GM19023 (cell line): ENCODE results near the gene SCAPER.

Experiments used
- ATAC-seq: cut with Tn5 transposase; IDR thresholded peaks from one replicate; pipeline ENCODE4 v1.9.1; 2021; ENCODE audit warnings: mild to moderate bottlenecking, moderate library complexity; ENCODE audit not compliant: unreplicated experiment

The SCAPER gene

GRCh38 chr15:76682259-76682658 is 222.9 kb downstream of the SCAPER start:
- no peak for ATAC-seq

GRCh38 chr15:76678766-76679165 is 226.4 kb downstream of the SCAPER start:
- no peak for ATAC-seq

GRCh38 chr15:76674883-76675282 is 230.3 kb downstream of the SCAPER start:
- ATAC-seq, result no peak

- ATAC-seq, result no peak
These were observed 235.5 kb downstream of the SCAPER start for GRCh38 chr15:76669521-76670207.

GRCh38 chr15:76668900-76669299 is 236.2 kb downstream of the SCAPER start:
- no peak for ATAC-seq

- ATAC-seq, result no peak
These were observed 237.0 kb downstream of the SCAPER start for GRCh38 chr15:76667943-76668715.

GRCh38 chr15:76664895-76665294 is 240.2 kb downstream of the SCAPER start:
- ATAC-seq, result no peak

GRCh38 chr15:76664411-76664810 is 240.7 kb downstream of the SCAPER start:
- ATAC-seq, result no peak

- ATAC-seq, result no peak
These were observed 241.6 kb downstream of the SCAPER start for GRCh38 chr15:76663529-76663928.

- no peak for ATAC-seq
These were observed 256.3 kb downstream of the SCAPER start for GRCh38 chr15:76648732-76649444.

GRCh38 chr15:76647612-76648011 is 257.5 kb downstream of the SCAPER start:
- no peak for ATAC-seq

GRCh38 chr15:76644646-76645045 is 260.5 kb downstream of the SCAPER start:
- ATAC-seq, result no peak

- no peak for ATAC-seq
These were observed 262.5 kb downstream of the SCAPER start for GRCh38 chr15:76642671-76643070.

- no peak for ATAC-seq
These were observed 268.0 kb downstream of the SCAPER start for GRCh38 chr15:76637166-76637565.

GRCh38 chr15:76636059-76636458 is 269.1 kb downstream of the SCAPER start:
- no peak for ATAC-seq

GRCh38 chr15:76626611-76627010 is 278.5 kb downstream of the SCAPER start:
- no peak for ATAC-seq

GRCh38 chr15:76625267-76625666 is 279.9 kb downstream of the SCAPER start:
- ATAC-seq, result no peak

- ATAC-seq, result no peak
These were observed 290.4 kb downstream of the SCAPER start for GRCh38 chr15:76614725-76615124.

- ATAC-seq, result no peak
These were observed 316.1 kb downstream of the SCAPER start for GRCh38 chr15:76588811-76589747.

GRCh38 chr15:76585576-76585897 is 319.6 kb downstream of the SCAPER start:
- no peak for ATAC-seq
